ENCODE data around the gene PSAP. TPM values are rescaled to one million over a fixed set of nuclear protein-coding genes. Genes with fewer than 3 reads are reported as not detected.

PSAP gene
- total and polyA plus RNA-seq, 4 donors: 255 to 671 (median 472) TPM

DNA sequence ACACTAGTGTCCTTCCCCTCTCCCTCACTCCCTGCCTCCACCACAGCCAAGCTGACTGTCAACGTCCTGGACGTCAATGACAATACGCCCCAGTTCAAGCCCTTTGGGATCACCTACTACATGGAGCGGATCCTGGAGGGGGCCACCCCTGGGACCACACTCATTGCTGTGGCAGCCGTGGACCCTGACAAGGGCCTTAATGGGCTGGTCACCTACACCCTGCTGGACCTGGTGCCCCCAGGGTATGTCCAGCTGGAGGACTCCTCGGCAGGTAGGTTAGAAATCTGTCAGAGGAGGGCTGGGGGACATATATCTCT, 52.8 kb downstream of the PSAP start (continued):
- TF ChIP-seq, protein P1, sequence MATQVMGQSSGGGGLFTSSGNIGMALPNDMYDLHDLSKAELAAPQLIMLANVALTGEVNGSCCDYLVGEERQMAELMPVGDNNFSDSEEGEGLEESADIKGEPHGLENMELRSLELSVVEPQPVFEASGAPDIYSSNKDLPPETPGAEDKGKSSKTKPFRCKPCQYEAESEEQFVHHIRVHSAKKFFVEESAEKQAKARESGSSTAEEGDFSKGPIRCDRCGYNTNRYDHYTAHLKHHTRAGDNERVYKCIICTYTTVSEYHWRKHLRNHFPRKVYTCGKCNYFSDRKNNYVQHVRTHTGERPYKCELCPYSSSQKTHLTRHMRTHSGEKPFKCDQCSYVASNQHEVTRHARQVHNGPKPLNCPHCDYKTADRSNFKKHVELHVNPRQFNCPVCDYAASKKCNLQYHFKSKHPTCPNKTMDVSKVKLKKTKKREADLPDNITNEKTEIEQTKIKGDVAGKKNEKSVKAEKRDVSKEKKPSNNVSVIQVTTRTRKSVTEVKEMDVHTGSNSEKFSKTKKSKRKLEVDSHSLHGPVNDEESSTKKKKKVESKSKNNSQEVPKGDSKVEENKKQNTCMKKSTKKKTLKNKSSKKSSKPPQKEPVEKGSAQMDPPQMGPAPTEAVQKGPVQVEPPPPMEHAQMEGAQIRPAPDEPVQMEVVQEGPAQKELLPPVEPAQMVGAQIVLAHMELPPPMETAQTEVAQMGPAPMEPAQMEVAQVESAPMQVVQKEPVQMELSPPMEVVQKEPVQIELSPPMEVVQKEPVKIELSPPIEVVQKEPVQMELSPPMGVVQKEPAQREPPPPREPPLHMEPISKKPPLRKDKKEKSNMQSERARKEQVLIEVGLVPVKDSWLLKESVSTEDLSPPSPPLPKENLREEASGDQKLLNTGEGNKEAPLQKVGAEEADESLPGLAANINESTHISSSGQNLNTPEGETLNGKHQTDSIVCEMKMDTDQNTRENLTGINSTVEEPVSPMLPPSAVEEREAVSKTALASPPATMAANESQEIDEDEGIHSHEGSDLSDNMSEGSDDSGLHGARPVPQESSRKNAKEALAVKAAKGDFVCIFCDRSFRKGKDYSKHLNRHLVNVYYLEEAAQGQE (IDR thresholded peaks at IDR 0.05): no peak
- TF ChIP-seq GABPA (IDR thresholded peaks at IDR 0.05 in 1 of 2, conservative IDR thresholded peaks at IDR 0.05 in 1 of 2) (no peak), SP1 (IDR thresholded peaks at IDR 0.05) (no peak), FOXA1 (IDR thresholded peaks at IDR 0.05) (no peak)
- TF ChIP-seq, protein P2, sequence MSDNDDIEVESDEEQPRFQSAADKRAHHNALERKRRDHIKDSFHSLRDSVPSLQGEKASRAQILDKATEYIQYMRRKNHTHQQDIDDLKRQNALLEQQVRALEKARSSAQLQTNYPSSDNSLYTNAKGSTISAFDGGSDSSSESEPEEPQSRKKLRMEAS (IDR thresholded peaks at IDR 0.05): no peak

DNA sequence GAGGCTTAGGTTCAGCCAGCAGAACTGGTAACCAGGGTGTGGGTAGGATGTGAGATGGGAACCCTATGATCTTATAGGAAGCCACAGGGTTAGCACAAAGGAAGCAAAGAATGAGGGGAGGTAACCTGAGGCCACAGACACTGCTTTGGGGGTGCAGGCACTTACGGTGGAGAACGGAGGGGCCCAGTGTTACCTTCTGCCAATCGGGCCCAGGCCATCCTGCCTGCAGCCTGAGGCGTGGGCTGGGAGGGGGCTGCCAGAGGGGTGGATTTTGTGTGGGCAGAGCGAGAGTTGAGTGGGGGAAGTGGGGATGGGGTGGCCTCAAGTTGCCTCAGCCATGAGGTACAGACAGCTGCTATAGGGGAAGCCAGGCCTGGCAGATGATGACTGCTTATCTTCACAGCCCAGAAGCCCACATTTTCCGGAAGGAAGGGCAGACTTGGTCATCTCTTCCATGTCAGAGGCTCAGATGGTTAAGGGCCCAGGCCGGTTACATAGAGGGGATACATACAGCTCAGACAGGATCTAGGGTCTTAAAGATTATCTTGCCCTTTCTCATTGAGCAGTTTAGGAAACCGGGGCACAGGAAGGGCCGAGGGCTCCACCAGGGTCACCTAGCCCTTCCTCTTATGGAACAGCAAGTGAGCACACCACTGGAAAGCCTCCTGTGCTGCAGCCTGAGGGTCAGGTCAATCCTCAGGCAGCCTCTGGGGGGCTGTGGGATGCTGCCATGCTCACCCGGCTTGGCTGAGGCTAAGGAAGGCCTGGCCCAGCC, 53.3 kb downstream of the PSAP start:
- TF ChIP-seq, protein P2 (IDR thresholded peaks at IDR 0.05): no peak
- TF ChIP-seq, protein P1 (IDR thresholded peaks at IDR 0.05): no peak
- TF ChIP-seq, protein P3, sequence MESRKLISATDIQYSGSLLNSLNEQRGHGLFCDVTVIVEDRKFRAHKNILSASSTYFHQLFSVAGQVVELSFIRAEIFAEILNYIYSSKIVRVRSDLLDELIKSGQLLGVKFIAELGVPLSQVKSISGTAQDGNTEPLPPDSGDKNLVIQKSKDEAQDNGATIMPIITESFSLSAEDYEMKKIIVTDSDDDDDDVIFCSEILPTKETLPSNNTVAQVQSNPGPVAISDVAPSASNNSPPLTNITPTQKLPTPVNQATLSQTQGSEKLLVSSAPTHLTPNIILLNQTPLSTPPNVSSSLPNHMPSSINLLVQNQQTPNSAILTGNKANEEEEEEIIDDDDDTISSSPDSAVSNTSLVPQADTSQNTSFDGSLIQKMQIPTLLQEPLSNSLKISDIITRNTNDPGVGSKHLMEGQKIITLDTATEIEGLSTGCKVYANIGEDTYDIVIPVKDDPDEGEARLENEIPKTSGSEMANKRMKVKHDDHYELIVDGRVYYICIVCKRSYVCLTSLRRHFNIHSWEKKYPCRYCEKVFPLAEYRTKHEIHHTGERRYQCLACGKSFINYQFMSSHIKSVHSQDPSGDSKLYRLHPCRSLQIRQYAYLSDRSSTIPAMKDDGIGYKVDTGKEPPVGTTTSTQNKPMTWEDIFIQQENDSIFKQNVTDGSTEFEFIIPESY (IDR thresholded peaks at IDR 0.05): no peak
- TF ChIP-seq TAF1 (conservative IDR thresholded peaks at IDR 0.05) (no peak), FOXA2 (IDR thresholded peaks at IDR 0.05) (no peak), NR2F2 (IDR thresholded peaks at IDR 0.05) (peak; percentile 96)
- WGBS: 72% methylated on average over 10 of the region's 10 CpGs
- DNase-seq (ENCODE audit: low spot score): no peak
- Histone ChIP-seq H3K36me3 (ENCODE audit: control insufficient read depth in 4 of 4, insufficient read depth in 3 of 4, low read depth in 1 of 4, low read length in 3 of 4) (no peaks in the 10 kb centered on the region), H3K27ac (ENCODE audit: low read depth in 1 of 2, low read length in 2 of 2) (no peak overlapping the region), H3K9ac (ENCODE audit: low read depth in 1 of 2, low read length in 2 of 2) (no peak overlapping the region), H3K4me1 (ENCODE audit: control insufficient read depth in 4 of 4, insufficient read depth in 4 of 4, low read length in 3 of 4) (peaks cover 0 to 8% (median 3%) of the 10 kb centered on the region in 4 donors), H3K4me3 (ENCODE audit: low read depth in 1 of 3, low read length in 3 of 3) (no peak overlapping the region), H3K9me3 (ENCODE audit: control insufficient read depth in 4 of 4, low read length in 3 of 4) (no peaks in the 10 kb centered on the region), H3K27me3 (ENCODE audit: control insufficient read depth in 4 of 4, insufficient read depth in 4 of 4, low read length in 3 of 4) (no peaks in the 10 kb centered on the region)

All from liver (tissue), 9 donors.